K562 (cell line): Measurements from ENCODE around the gene C19orf47. TPM values are rescaled to one million over a fixed set of nuclear protein-coding genes. Genes with fewer than 3 reads are reported as not detected.

ENCODE experiments used
- ATAC-seq: fragments of 200-7000 bp; cut with Tn5 transposase; 3 replicates; pipeline ENCODE4 v1.9.1; 2020; ENCODE audit warnings: moderate library complexity
- BruUV-seq: library from RNA; stranded (reverse); fragments of 400-500 nt; replicated peaks from 2 replicates; lab custom pipeline; 2021; lab: Mats Ljungman, UMichigan
- CTCF ChIA-PET: fragments of 300-600 bp; formaldehyde crosslinking; extraction: SDS; loops from one replicate; lab custom pipeline; 2021; ENCODE audit warnings: low intra/inter-chr PET ratio; lab: Yijun Ruan, JAX
- POLR2A ChIA-PET: fragments of 300-600, 350-650 bp; sonication (Branson Sonifier 250); formaldehyde crosslinking; extraction: SDS; loops from one replicate; lab custom pipeline; 2021; ENCODE audit warnings: antibody characterized with exemption, inconsistent platforms; lab: Yijun Ruan, JAX
- DNase-seq, 4 experiments: peaks; one replicate each; pipeline versions ENCODE4 v3.0.0 to v3.0.0-alpha.2; 2011 to 2018; ENCODE audit warnings: low spot score in 3 of 4, mixed read lengths in 3 of 4; ENCODE audit errors: extremely low read depth in 1 of 4
- FAIRE-seq: peaks from 2 replicates; lab custom pipeline; 2011; peaks lifted over from hg19 to GRCh38; lab: Jason Lieb, UNC
- H2AFZ ChIP-seq: 2 replicates; pipeline ENCODE4 v1.6.0; 2011; ENCODE audit warnings: low read depth, low read length, control low read depth, inconsistent platforms
- H3K27ac ChIP-seq: fragments of 200-600 bp; 3 replicates; pipeline ENCODE4 v1.8.0; 2011; ENCODE audit warnings: low read depth, mild to moderate bottlenecking, control low read depth, inconsistent platforms, low read length, moderate library complexity, mixed read lengths; ENCODE audit errors: extremely low read depth
- H3K27me3 ChIP-seq, 2 experiments: fragments of 300-600 bp in 1 of 2; 2 replicates in 1 of 2; 3 replicates in 1 of 2; pipeline versions ENCODE4 v1.6.0 to v1.8.0; 2011; ENCODE audit warnings: inconsistent platforms in 2 of 2, low read length in 2 of 2, mild to moderate bottlenecking in 1 of 2, mixed read lengths in 1 of 2, moderate library complexity in 1 of 2; ENCODE audit not compliant: control insufficient read depth in 2 of 2, insufficient read depth in 2 of 2
- H3K36me3 ChIP-seq: fragments of 300-600 bp; 3 replicates; pipeline ENCODE4 v1.8.0; 2011; ENCODE audit warnings: mild to moderate bottlenecking, low read length, inconsistent platforms; ENCODE audit not compliant: control insufficient read depth, insufficient read depth
- H3K4me1 ChIP-seq, 2 experiments: fragments of 200-600 bp in 1 of 2; replicated peaks in 1 of 2; 2 replicates in 1 of 2; 3 replicates in 1 of 2; pipeline versions ENCODE4 v1.5.1 to v1.8.0; 2011; ENCODE audit warnings: inconsistent platforms in 2 of 2, low read length in 2 of 2, mild to moderate bottlenecking in 1 of 2, mixed read lengths in 1 of 2, moderate library complexity in 1 of 2; ENCODE audit not compliant: control insufficient read depth in 2 of 2, insufficient read depth in 2 of 2
- H3K4me2 ChIP-seq: 2 replicates; pipeline ENCODE4 v1.6.1; 2011; ENCODE audit warnings: low read length, control low read depth, inconsistent platforms, mixed read lengths; ENCODE audit not compliant: insufficient read depth
- H3K4me3 ChIP-seq: fragments of 200-600 bp; sonication (generic), shearing (Covaris generic); 2 replicates; pipeline ENCODE4 v1.5.1; 2016; ENCODE audit warnings: control low read depth, inconsistent platforms
- H3K79me2 ChIP-seq: fragments of 200-600 bp; 3 replicates; pipeline ENCODE4 v1.8.0; 2011; ENCODE audit warnings: low read length, inconsistent platforms; ENCODE audit not compliant: control insufficient read depth, insufficient read depth
- H3K9ac ChIP-seq, 2 experiments: 2 replicates each; pipeline versions ENCODE4 v1.6.0 to v1.6.1; 2011; ENCODE audit warnings: low read depth in 2 of 2, low read length in 2 of 2, control low read depth in 1 of 2, inconsistent platforms in 1 of 2, mild to moderate bottlenecking in 1 of 2, mixed read lengths in 1 of 2; ENCODE audit not compliant: insufficient read depth in 1 of 2
- H3K9me1 ChIP-seq: one replicate; pipeline ENCODE4 v1.6.0; 2011; ENCODE audit warnings: inconsistent platforms, mild to moderate bottlenecking, low read length, moderate library complexity; ENCODE audit not compliant: control insufficient read depth, insufficient read depth
- H3K9me3 ChIP-seq: replicated peaks from 2 replicates; pipeline ENCODE4 v1.5.1; 2011; ENCODE audit warnings: low read depth, low read length, inconsistent platforms; ENCODE audit not compliant: control insufficient read depth, insufficient read depth
- H4K20me1 ChIP-seq: replicated peaks from 2 replicates; pipeline ENCODE4 v1.6.1; 2011; ENCODE audit warnings: low read length, inconsistent platforms, mixed read lengths; ENCODE audit not compliant: control insufficient read depth, insufficient read depth
- ATF7 ChIP-seq: fragments of 450-650 bp; IDR thresholded peaks from 2 replicates; pipeline ENCODE4 v1.7.1; 2014; ENCODE audit warnings: mild to moderate bottlenecking, moderate library complexity
- HDGF ChIP-seq: fragments of 450-650 bp; IDR thresholded peaks from 2 replicates; pipeline ENCODE4 v1.6.1; 2016
- NFATC3 ChIP-seq: fragments of 450-650 bp; IDR thresholded peaks from 2 replicates; pipeline ENCODE4 v1.6.1; 2017; ENCODE audit warnings: mild to moderate bottlenecking
- NFE2 ChIP-seq: IDR thresholded peaks from 2 replicates; pipeline ENCODE4 v1.6.1; 2014; ENCODE audit warnings: antibody characterized with exemption, low read depth
- POLR2G ChIP-seq: fragments of 200-400 bp; formaldehyde crosslinking; IDR thresholded peaks from 2 replicates; pipeline ENCODE4 v1.6.1; 2017; ENCODE audit warnings: low read depth, mild to moderate bottlenecking, antibody characterized with exemption, low read length, moderate library complexity
- RBBP5 ChIP-seq: fragments of 200-600 bp; sonication (generic); IDR thresholded peaks from 2 replicates; pipeline ENCODE4 v1.6.1; 2012; ENCODE audit warnings: borderline replicate concordance, mild to moderate bottlenecking, low read length, control low read depth, inconsistent platforms; ENCODE audit not compliant: insufficient read depth, poor library complexity, severe bottlenecking
- RBFOX2 ChIP-seq: fragments of 200-400 bp; formaldehyde crosslinking; IDR thresholded peaks from 2 replicates; pipeline ENCODE4 v1.6.1; 2017; ENCODE audit warnings: low read depth, mild to moderate bottlenecking, low read length, moderate library complexity
- WHSC1 ChIP-seq: IDR thresholded peaks from one replicate; pipeline ENCODE4 v1.6.1; 2012; ENCODE audit warnings: low read length, control low read depth, inconsistent platforms
- WGBS: fragments of 100-300 bp; shearing (Covaris generic); methylation state at CpG from one replicate; pipeline ENCODE4 v1.1.6; 2016; ENCODE audit warnings: low coverage, mixed read lengths; ENCODE audit not compliant: insufficient coverage; ENCODE audit errors: missing lambda C conversion rate; 5-methylcytosine and 5-hydroxymethylcytosine counted together
- in situ Hi-C: fragments of 300-500 bp; cut with MboI; formaldehyde crosslinking; loops from 4 replicates; pipeline ENCODE4 v1.15.0; 2018; ENCODE audit warnings: inconsistent platforms, mixed read lengths
- intact Hi-C: fragments of 100-400 bp; cut with micrococcal nuclease; formaldehyde crosslinking; loops from 2 replicates; pipeline ENCODE4 v1.14.2; 2022
- polyA plus RNA-seq, 8 experiments: library from polyadenylated mRNA; depleted of rRNA in 4 of 8; stranded (reverse) in 5 of 8; unstranded in 3 of 8; fragments of >200 nt; fragmentation: Nextera tagmentation in 2 of 8; fragmentation: Illumina TruSeq in 1 of 8; extraction: Ambion mirVana in 2 of 8; extraction: Trizol in 1 of 8; gene quantifications; 2 replicates each; pipeline versions ENCODE4 v1.2.1 to v1.2.3, GENCODE V29; 2011 to 2014; ENCODE audit warnings: inconsistent platforms in 1 of 8, missing spikeins in 1 of 8
- total RNA-seq, 7 experiments: library from RNA; depleted of rRNA in 6 of 7; stranded (reverse); fragments of >200 nt in 6 of 7; fragmentation: Illumina TruSeq in 2 of 7; extraction: Trizol in 2 of 7; gene quantifications; 2 replicates each; pipeline versions ENCODE4 v1.2.1 to v1.2.3, GENCODE V29; 2011 to 2021; ENCODE audit warnings: low replicate concordance in 1 of 7
- TF ChIP-seq, protein P1 (sequence below), 2 experiments: fragments of 450-650 bp; IDR thresholded peaks; 2 replicates each; pipeline ENCODE4 v1.6.1; 2016
- TF ChIP-seq, protein P2 (sequence below): sonication (generic); formaldehyde crosslinking; IDR thresholded peaks from 2 replicates; pipeline ENCODE4 v1.8.1; 2023; ENCODE audit warnings: mild to moderate bottlenecking, missing genetic modification reagents

Gene C19orf47
- total and polyA plus RNA-seq, 9 of the 15 experiments (the other 6 are each of a cell fraction or from before 2014, with no cell fraction given), result 0.08 to 26.1 (median 14.7) TPM

DNA sequence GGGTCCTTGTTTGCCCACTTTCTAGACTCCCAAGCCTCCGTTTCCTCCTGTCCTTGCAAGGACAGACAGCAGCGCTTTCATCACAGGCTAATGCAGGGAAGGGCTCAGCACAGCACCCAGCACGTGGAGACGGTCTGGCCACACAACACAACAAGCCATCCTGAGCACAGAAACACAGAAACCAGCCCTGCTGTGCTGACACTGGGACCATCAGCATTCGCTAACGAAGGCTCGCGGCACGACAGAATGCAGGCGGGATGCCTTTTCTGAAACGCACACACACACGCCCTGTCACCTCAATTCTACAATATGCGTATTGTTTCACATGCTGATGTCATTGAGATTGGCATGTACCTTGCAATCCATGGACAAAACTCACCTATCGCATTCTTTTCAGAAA lies 75.9 kb downstream of the C19orf47 start:
- peaks cover 6% of the 10 kb centered on the region; the same call in 1 of the 2 replicates for H4K20me1 ChIP-seq
- no peak overlapping the region for H3K4me3 ChIP-seq
- peaks cover 95% of the 10 kb centered on the region for H3K79me2 ChIP-seq
- peak overlapping the region; percentile 68 for H3K27ac ChIP-seq
- peak in 1 of 4 experiments; percentile 35 for DNase-seq
- CTCF ChIA-PET, result no interaction called here
- intact Hi-C loops (loop anchor here (5.0 kb wide), 1 partner anchor 40 kb away; no protein-coding TSS in a partner anchor), in situ Hi-C loops (no loop called here)
- peaks cover 45% of the 10 kb centered on the region for H3K36me3 ChIP-seq
- H3K4me1 ChIP-seq, result peaks cover 74 to 78% of the 10 kb centered on the region in 2 experiments
- H3K9me1 ChIP-seq, result peaks cover 4% of the 10 kb centered on the region
- peak overlapping the region; percentile 51 to 89 for H3K9ac ChIP-seq
- no peaks in the 10 kb centered on the region for H3K9me3 ChIP-seq
- H3K27me3 ChIP-seq, result no peaks in the 10 kb centered on the region
- no peak for ATAC-seq
- H2AFZ ChIP-seq, result no peak overlapping the region
- peak; percentile 23 for FAIRE-seq
- peak overlapping the region; percentile 72 for H3K4me2 ChIP-seq
- BruUV-seq, result no TSS peak
- POLR2A ChIA-PET, result interaction anchor here (1.0 kb wide), 1 partner anchor 17 kb away, joined by 3 read pairs; no protein-coding TSS in a partner anchor
- 53% methylated on average over 14 of the region's 14 CpGs for WGBS
- 0 out of 2 replicates have a peak, but pooled peaks have one; percentile 29 for TF ChIP-seq RBFOX2
- TF ChIP-seq WHSC1, result peak; percentile 20
- TF ChIP-seq ATF7, result no peak
- TF ChIP-seq, protein P1, sequence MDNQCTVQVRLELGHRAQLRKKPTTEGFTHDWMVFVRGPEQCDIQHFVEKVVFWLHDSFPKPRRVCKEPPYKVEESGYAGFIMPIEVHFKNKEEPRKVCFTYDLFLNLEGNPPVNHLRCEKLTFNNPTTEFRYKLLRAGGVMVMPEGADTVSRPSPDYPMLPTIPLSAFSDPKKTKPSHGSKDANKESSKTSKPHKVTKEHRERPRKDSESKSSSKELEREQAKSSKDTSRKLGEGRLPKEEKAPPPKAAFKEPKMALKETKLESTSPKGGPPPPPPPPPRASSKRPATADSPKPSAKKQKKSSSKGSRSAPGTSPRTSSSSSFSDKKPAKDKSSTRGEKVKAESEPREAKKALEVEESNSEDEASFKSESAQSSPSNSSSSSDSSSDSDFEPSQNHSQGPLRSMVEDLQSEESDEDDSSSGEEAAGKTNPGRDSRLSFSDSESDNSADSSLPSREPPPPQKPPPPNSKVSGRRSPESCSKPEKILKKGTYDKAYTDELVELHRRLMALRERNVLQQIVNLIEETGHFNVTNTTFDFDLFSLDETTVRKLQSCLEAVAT (IDR thresholded peaks at IDR 0.05), result peak in 1 of 2 experiments; percentile 69; a peak in 1 of 4 replicates
- TF ChIP-seq HDGF, result 0 out of 2 replicates have a peak, but pooled peaks have one; percentile 28
- no peak for TF ChIP-seq NFATC3
- TF ChIP-seq POLR2G, result 0 out of 2 replicates have a peak, but pooled peaks have one; percentile 24
- TF ChIP-seq, protein P2, sequence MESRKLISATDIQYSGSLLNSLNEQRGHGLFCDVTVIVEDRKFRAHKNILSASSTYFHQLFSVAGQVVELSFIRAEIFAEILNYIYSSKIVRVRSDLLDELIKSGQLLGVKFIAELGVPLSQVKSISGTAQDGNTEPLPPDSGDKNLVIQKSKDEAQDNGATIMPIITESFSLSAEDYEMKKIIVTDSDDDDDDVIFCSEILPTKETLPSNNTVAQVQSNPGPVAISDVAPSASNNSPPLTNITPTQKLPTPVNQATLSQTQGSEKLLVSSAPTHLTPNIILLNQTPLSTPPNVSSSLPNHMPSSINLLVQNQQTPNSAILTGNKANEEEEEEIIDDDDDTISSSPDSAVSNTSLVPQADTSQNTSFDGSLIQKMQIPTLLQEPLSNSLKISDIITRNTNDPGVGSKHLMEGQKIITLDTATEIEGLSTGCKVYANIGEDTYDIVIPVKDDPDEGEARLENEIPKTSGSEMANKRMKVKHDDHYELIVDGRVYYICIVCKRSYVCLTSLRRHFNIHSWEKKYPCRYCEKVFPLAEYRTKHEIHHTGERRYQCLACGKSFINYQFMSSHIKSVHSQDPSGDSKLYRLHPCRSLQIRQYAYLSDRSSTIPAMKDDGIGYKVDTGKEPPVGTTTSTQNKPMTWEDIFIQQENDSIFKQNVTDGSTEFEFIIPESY (CRISPR knock-in tag), result peak; percentile 99
- TF ChIP-seq RBBP5, result peak; percentile 3
- TF ChIP-seq NFE2, result no peak
